Measurements from ENCODE around the gene MR1.

Gene MR1

GRCh38 chr1:181001091-181001780, 32.5 kb upstream of the MR1 start:
- H2BK120ac ChIP-seq (ENCODE audit: low read depth, low read length) = no peak overlapping the region
- H3K23ac ChIP-seq (ENCODE audit: low read depth, low read length, poor library complexity) = no peak overlapping the region
- no peaks in the 10 kb centered on the region for H3K79me1 ChIP-seq (ENCODE audit: low read depth, low read length)
- H3K9me3 ChIP-seq (replicated peaks in 1 of 2; ENCODE audit: control insufficient read depth in 2 of 2, insufficient read depth in 1 of 2, low read depth in 1 of 2, low read length in 2 of 2) = peaks cover 0 to 10% of the 10 kb centered on the region in 2 donors
- no peak overlapping the region for H2AK5ac ChIP-seq (ENCODE audit: low read depth, low read length)
- H3K18ac ChIP-seq (ENCODE audit: low read length) = no peak overlapping the region
- H4K8ac ChIP-seq (ENCODE audit: low read depth, low read length) = no peak overlapping the region
- H3K14ac ChIP-seq (ENCODE audit: low read length) = no peak overlapping the region
- H3K4ac ChIP-seq (ENCODE audit: low read length) = no peak overlapping the region
- no peaks in the 10 kb centered on the region for H3K4me1 ChIP-seq (ENCODE audit: control insufficient read depth in 2 of 2, insufficient read depth in 1 of 2, low read depth in 1 of 2, low read length in 2 of 2)
- peaks cover 11 to 92% of the 10 kb centered on the region in 2 donors for H3K36me3 ChIP-seq (replicated peaks in 1 of 2; ENCODE audit: control insufficient read depth in 2 of 2, insufficient read depth in 2 of 2, low read length in 2 of 2)
- no peak overlapping the region for H2BK5ac ChIP-seq (ENCODE audit: low read length)
- no peak overlapping the region for H4K91ac ChIP-seq (ENCODE audit: low read depth, low read length, poor library complexity)
- no peak overlapping the region for H3K4me3 ChIP-seq (ENCODE audit: low read length in 2 of 2)
- H3K27ac ChIP-seq (replicated peaks; ENCODE audit: low read length) = no peak overlapping the region
- no peak overlapping the region for H2BK15ac ChIP-seq (ENCODE audit: low read length)
- H3K27me3 ChIP-seq (ENCODE audit: control insufficient read depth in 3 of 3, insufficient read depth in 3 of 3, low read depth in 1 of 3, low read length in 3 of 3) = no peaks in the 10 kb centered on the region
- H2BK12ac ChIP-seq (ENCODE audit: low read length) = no peak overlapping the region
- no peak overlapping the region for H2AFZ ChIP-seq (ENCODE audit: low read length)
- H3K9ac ChIP-seq (ENCODE audit: low read depth, low read length, poor library complexity) = no peak overlapping the region
- DNase-seq (ENCODE audit: low spot score) = no peak
- WGBS, 2 donors (ENCODE audit: extremely low coverage in 2 of 2, insufficient read length in 2 of 2, insufficient replicate concordance in 1 of 2) = no CpG with 5 or more reads among the region's 7 CpGs
- no peak overlapping the region for H3K4me2 ChIP-seq (ENCODE audit: insufficient read depth, low read length, poor library complexity, severe bottlenecking)

GRCh38 chr1:181002582-181003172, 31.1 kb upstream of the MR1 start:
- peaks cover 11 to 81% of the 10 kb centered on the region in 2 donors for H3K36me3 ChIP-seq (replicated peaks in 1 of 2; ENCODE audit: control insufficient read depth in 2 of 2, insufficient read depth in 2 of 2, low read length in 2 of 2)
- H3K18ac ChIP-seq (ENCODE audit: low read length) = no peak overlapping the region

GRCh38 chr1:181010789-181011188, 23.0 kb upstream of the MR1 start:
- no peak overlapping the region for H2AFZ ChIP-seq (ENCODE audit: low read length)
- H2BK5ac ChIP-seq (ENCODE audit: low read length) = no peak overlapping the region
- no peak overlapping the region for H3K4me3 ChIP-seq (ENCODE audit: low read length in 2 of 2)
- no peaks in the 10 kb centered on the region for H3K27me3 ChIP-seq (ENCODE audit: control insufficient read depth in 3 of 3, insufficient read depth in 3 of 3, low read depth in 1 of 3, low read length in 3 of 3)
- H3K9ac ChIP-seq (ENCODE audit: low read depth, low read length, poor library complexity) = no peak overlapping the region
- H3K36me3 ChIP-seq (replicated peaks in 1 of 2; ENCODE audit: control insufficient read depth in 2 of 2, insufficient read depth in 2 of 2, low read length in 2 of 2) = peaks cover 0 to 8% of the 10 kb centered on the region in 2 donors
- no peak overlapping the region for H2BK12ac ChIP-seq (ENCODE audit: low read length)
- H3K18ac ChIP-seq (ENCODE audit: low read length) = no peak overlapping the region
- H3K23ac ChIP-seq (ENCODE audit: low read depth, low read length, poor library complexity) = no peak overlapping the region
- peaks cover 0 to 1% of the 10 kb centered on the region in 2 donors for H3K4me1 ChIP-seq (ENCODE audit: control insufficient read depth in 2 of 2, insufficient read depth in 1 of 2, low read depth in 1 of 2, low read length in 2 of 2)
- no peak overlapping the region for H3K27ac ChIP-seq (replicated peaks; ENCODE audit: low read length)
- no peak overlapping the region for H3K14ac ChIP-seq (ENCODE audit: low read length)
- no peak overlapping the region for H2BK120ac ChIP-seq (ENCODE audit: low read depth, low read length)
- no peak overlapping the region for H2AK5ac ChIP-seq (ENCODE audit: low read depth, low read length)
- DNase-seq (ENCODE audit: low spot score) = no peak
- H3K4ac ChIP-seq (ENCODE audit: low read length) = no peak overlapping the region
- no peak overlapping the region for H3K4me2 ChIP-seq (ENCODE audit: insufficient read depth, low read length, poor library complexity, severe bottlenecking)
- no peak overlapping the region for H4K8ac ChIP-seq (ENCODE audit: low read depth, low read length)
- H3K9me3 ChIP-seq (replicated peaks in 1 of 2; ENCODE audit: control insufficient read depth in 2 of 2, insufficient read depth in 1 of 2, low read depth in 1 of 2, low read length in 2 of 2) = no peaks in the 10 kb centered on the region
- no peak overlapping the region for H4K91ac ChIP-seq (ENCODE audit: low read depth, low read length, poor library complexity)
- no peaks in the 10 kb centered on the region for H3K79me1 ChIP-seq (ENCODE audit: low read depth, low read length)
- H2BK15ac ChIP-seq (ENCODE audit: low read length) = no peak overlapping the region

More at GRCh38 chr1:181002582-181003172, 31.1 kb upstream of the MR1 start:
- Histone ChIP-seq H3K14ac (ENCODE audit: low read length) (no peak overlapping the region), H3K4ac (ENCODE audit: low read length) (no peak overlapping the region), H2AFZ (ENCODE audit: low read length) (no peak overlapping the region), H2BK5ac (ENCODE audit: low read length) (no peak overlapping the region), H3K9me3 (replicated peaks in 1 of 2; ENCODE audit: control insufficient read depth in 2 of 2, insufficient read depth in 1 of 2, low read depth in 1 of 2, low read length in 2 of 2) (peaks cover 0 to 10% of the 10 kb centered on the region in 2 donors), H2BK120ac (ENCODE audit: low read depth, low read length) (no peak overlapping the region), H2BK12ac (ENCODE audit: low read length) (no peak overlapping the region), H3K9ac (ENCODE audit: low read depth, low read length, poor library complexity) (no peak overlapping the region), H3K23ac (ENCODE audit: low read depth, low read length, poor library complexity) (no peak overlapping the region), H3K79me1 (ENCODE audit: low read depth, low read length) (no peaks in the 10 kb centered on the region), H4K91ac (ENCODE audit: low read depth, low read length, poor library complexity) (no peak overlapping the region), H3K27me3 (ENCODE audit: control insufficient read depth in 3 of 3, insufficient read depth in 3 of 3, low read depth in 1 of 3, low read length in 3 of 3) (no peaks in the 10 kb centered on the region), H3K27ac (replicated peaks; ENCODE audit: low read length) (no peak overlapping the region), H3K4me1 (ENCODE audit: control insufficient read depth in 2 of 2, insufficient read depth in 1 of 2, low read depth in 1 of 2, low read length in 2 of 2) (peaks cover 0 to 1% of the 10 kb centered on the region in 2 donors), H4K8ac (ENCODE audit: low read depth, low read length) (no peak overlapping the region), H2BK15ac (ENCODE audit: low read length) (no peak overlapping the region), H3K4me3 (ENCODE audit: low read length in 2 of 2) (no peak overlapping the region), H2AK5ac (ENCODE audit: low read depth, low read length) (no peak overlapping the region), H3K4me2 (ENCODE audit: insufficient read depth, low read length, poor library complexity, severe bottlenecking) (no peak overlapping the region)
- WGBS, 2 donors (ENCODE audit: extremely low coverage in 2 of 2, insufficient read length in 2 of 2, insufficient replicate concordance in 1 of 2) = no CpG with 5 or more reads among the region's 3 CpGs
- no peak for DNase-seq (ENCODE audit: low spot score)

DNA sequence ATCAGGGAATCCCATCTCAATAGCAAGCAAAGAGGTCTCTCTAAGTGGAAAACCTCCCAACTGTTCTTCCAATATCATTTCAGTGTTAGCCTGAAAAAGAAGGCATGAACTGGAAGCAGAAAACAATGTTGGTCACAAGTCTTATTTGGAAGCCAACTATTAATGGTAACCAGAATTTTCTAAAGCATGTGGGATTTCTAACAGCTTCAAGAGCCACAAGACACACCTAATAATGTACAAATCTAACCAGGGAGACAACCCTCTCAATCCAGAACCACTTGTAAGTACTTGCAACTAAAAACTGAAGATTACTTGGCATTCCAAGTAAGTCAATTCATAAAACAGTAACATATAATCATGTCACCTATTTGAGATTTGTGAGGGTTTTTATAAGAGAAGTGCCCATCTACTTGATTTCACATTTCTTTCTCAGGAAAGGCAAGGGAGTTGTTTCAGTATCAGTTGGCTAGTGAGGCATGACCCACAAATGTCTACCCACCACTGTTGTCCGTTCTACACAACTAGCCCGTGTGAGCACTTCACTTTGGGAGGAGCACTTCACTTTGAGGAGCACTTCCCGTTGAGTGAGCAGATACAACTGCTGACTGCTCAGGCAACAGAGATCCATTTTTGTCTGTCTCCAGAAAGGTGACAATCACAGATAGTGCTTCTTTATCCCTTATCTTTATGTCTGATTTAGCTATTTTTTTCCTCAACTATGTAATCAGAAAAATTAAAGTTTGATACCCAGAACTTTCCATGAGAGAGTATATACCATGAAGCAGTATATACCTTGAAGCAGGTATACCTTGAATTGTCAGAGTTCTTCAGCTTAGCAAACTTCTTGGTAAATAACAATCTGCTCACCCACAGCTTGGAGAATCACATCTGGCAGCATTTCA, 22.2 kb upstream of the MR1 start:
- Histone ChIP-seq H3K4me1 (ENCODE audit: control insufficient read depth in 2 of 2, insufficient read depth in 1 of 2, low read depth in 1 of 2, low read length in 2 of 2) (peaks cover 0 to 1% of the 10 kb centered on the region in 2 donors), H2AFZ (ENCODE audit: low read length) (no peak overlapping the region), H3K18ac (ENCODE audit: low read length) (no peak overlapping the region), H2BK12ac (ENCODE audit: low read length) (no peak overlapping the region), H3K9me3 (replicated peaks in 1 of 2; ENCODE audit: control insufficient read depth in 2 of 2, insufficient read depth in 1 of 2, low read depth in 1 of 2, low read length in 2 of 2) (no peaks in the 10 kb centered on the region), H3K9ac (ENCODE audit: low read depth, low read length, poor library complexity) (no peak overlapping the region), H2BK5ac (ENCODE audit: low read length) (no peak overlapping the region), H3K27me3 (ENCODE audit: control insufficient read depth in 3 of 3, insufficient read depth in 3 of 3, low read depth in 1 of 3, low read length in 3 of 3) (no peaks in the 10 kb centered on the region), H2BK120ac (ENCODE audit: low read depth, low read length) (no peak overlapping the region), H4K8ac (ENCODE audit: low read depth, low read length) (no peak overlapping the region), H3K27ac (replicated peaks; ENCODE audit: low read length) (no peak overlapping the region), H3K79me1 (ENCODE audit: low read depth, low read length) (no peaks in the 10 kb centered on the region), H3K14ac (ENCODE audit: low read length) (no peak overlapping the region), H4K91ac (ENCODE audit: low read depth, low read length, poor library complexity) (no peak overlapping the region), H3K4me3 (ENCODE audit: low read length in 2 of 2) (no peak overlapping the region), H2AK5ac (ENCODE audit: low read depth, low read length) (no peak overlapping the region), H3K4me2 (ENCODE audit: insufficient read depth, low read length, poor library complexity, severe bottlenecking) (no peak overlapping the region), H3K23ac (ENCODE audit: low read depth, low read length, poor library complexity) (no peak overlapping the region), H2BK15ac (ENCODE audit: low read length) (no peak overlapping the region), H3K36me3 (replicated peaks in 1 of 2; ENCODE audit: control insufficient read depth in 2 of 2, insufficient read depth in 2 of 2, low read length in 2 of 2) (peaks cover 0 to 6% of the 10 kb centered on the region in 2 donors), H3K4ac (ENCODE audit: low read length) (no peak overlapping the region)
- WGBS, 2 donors (ENCODE audit: extremely low coverage in 2 of 2, insufficient read length in 2 of 2, insufficient replicate concordance in 1 of 2) = no CpG with 5 or more reads among the region's 3 CpGs
- no peak for DNase-seq (ENCODE audit: low spot score)
